Stimulated activated CD4-positive, alpha-beta T cell treated with anti-CD3 and anti-CD28 coated beads, Interleukin-12 subunit alpha, Interleukin-12 subunit beta, amount 100 ng/mL, for 24 hours (primary cell): Measurements from ENCODE around the gene ERI3.
A peak's percentile ranks its signal among the peaks of the same experiment; 100 is the strongest.

ENCODE experiments used
- DNase-seq, 2 experiments: peaks; one replicate each; pipeline ENCODE4 v3.0.0-alpha.2; 2020; ENCODE audit warnings: low read depth in 2 of 2

The ERI3 gene, protein sequence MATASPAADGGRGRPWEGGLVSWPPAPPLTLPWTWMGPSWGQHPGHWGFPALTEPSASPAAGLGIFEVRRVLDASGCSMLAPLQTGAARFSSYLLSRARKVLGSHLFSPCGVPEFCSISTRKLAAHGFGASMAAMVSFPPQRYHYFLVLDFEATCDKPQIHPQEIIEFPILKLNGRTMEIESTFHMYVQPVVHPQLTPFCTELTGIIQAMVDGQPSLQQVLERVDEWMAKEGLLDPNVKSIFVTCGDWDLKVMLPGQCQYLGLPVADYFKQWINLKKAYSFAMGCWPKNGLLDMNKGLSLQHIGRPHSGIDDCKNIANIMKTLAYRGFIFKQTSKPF

DNA sequence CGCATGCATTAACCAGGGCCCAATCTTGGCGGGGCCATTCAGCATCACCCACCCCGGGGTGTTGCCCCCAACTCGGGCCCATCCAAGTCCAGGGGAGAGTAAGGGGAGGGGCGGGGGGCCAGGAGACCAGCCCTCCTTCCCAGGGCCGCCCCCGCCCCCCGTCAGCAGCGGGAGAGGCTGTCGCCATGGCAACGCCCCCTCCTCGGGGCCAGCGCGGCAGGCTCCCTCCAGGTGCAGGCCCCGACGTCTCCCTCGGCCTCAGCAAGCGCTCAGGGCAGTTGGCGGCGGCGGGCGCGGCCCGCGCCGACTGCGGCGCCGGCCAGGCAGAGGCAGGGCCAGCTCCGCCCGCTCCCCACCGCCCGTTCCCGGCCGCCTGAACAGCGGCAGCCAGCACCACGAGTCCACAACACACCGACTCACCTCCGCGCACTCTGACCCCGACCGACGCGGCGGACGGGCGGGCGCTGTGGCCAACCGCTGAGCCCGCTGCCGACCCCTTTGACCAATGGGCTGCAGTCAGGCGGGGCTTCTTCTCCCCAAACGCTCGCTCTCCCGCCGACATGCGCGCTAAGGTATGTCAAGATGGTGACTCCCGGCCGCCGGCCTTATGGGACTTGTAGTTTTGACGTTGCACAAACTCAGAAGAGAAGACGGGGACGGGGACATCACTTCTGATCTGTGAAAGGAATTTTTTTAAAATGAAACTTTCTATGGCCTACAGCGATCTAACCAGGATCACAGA lies at the start of gene ERI3:
ERI3 (minus strand) TSS at position 418 of the 742 bp plus-strand sequence; CDS start at position 187, 231 bp downstream.
- peak; percentile 90 to 93 for DNase-seq

DNA sequence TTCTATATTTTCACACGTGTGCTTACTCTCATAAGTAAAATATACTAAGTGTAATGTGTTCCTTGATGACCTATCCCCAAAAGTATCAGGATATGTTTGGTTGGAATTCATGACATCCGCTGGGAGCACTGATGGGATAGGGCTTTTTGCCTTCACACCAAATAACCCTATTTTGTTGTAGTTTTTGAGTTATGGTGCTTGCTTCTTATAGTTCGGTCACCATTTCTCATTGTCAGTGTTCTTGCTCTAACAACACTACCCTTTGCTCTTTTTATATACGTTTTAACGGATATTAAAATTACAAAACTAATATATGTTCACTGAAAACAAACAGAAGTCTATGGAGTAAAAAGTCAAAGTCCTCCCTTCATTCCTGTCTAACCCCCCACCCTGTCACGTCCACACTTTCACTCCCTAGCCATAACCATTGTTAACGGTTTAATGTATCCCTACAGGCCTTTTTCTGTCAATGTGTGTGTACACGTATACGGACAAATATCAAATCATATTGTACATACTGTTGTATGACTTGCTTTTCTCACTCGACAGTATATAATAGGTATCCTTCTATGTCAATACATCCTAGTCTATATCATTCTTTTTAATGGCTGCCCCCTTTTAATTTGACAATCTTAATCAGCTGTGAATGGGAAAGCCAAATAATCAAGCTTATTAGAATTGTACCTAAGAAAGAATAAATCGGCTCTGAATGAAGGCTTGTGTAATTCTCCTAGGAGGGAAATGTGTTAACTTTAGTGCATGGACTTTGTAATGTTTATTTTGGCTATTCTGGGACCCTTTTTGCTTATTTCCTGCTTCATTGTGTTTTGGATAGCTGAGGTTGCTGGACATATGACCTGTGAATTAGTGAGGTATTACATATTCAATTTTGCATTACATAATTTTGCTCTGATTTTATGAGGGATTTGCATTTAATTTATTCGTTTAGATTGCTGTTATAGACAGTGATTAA lies 46.5 kb upstream of the ERI3 start:
- no peak for DNase-seq

DNA sequence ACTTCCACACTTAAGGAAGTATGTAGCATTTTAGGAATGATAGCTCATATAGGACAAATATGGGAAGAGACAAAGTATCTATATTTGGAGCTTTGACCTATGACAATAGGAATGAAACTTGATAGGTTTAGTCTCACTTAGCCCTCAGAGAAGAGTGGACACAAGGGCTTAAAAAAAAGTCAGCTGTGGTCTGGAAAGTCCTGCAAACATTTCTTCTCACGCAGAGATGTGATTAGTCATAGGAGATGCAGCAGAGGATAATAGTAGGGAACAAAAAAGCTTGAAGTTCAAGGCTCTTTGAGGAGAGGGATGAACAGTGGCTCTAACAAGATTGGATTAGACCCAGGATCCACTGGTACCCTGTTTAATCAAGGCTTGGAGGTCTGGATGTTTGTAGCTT lies 35.2 kb upstream of the ERI3 start:
- no peak for DNase-seq

DNA sequence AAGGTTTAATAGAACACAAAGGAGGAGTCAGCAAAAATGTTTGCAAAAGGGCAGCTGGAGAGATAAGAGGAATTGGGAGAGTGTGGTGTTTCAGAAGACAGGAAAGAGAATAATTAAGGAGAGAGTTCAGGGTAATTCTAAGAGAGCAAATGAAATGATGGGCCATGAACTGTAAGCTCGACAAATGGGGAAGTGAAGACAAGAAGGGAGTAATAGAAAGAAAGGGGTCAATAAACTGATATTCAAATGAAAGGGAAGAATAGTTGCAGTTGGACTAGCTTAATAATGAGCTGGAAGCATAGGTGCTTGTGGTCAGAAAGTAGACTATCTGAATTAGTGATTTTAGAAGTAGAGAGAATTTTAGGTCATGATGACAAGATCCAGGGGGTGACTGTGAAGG lies 34.4 kb upstream of the ERI3 start:
- no peak for DNase-seq

DNA sequence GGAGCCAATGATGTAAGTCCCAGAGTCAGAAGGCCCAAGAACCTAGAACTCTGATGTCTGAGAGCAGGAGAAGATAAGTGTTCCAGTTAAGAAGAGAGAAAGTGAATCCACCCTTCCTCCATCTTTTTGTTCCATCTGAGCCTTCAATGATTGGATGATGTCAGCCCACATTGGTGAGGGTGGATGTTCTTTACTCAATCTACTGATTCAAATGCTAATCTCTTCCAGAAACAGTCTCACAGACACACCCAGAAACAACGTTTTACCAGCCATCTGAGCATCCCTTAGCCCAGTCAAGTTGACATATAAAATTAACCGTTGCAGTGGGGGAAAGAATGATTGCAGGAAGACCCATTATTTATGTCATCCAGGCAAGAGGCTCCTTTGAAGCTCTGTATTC lies 33.5 kb upstream of the ERI3 start:
- no peak for DNase-seq

DNA sequence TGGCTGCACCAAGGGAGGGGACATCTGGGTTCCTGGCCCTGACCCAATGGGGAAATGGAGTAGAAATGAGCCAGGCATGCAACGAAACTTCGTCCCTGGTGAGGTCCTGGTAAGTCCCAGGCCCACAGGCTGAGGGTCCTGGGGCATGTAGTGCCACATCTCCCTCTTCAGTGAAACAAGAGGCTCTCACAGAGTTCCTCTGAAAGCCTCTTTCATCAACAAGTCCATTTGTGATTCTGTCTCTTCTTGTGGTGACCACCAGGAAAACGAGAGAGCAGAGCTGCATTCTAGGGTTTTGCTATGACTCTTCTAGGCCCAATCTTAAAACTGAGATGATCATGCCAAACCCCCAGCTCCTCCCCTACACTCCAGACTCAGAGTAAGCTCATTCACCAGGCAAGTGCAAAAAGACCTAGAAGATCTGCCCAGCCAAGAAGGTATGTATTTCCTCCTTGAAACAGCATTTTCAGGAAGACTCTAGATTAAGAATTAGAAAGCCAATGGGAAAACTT lies 25.7 kb upstream of the ERI3 start:
- DNase-seq, result no peak

DNA sequence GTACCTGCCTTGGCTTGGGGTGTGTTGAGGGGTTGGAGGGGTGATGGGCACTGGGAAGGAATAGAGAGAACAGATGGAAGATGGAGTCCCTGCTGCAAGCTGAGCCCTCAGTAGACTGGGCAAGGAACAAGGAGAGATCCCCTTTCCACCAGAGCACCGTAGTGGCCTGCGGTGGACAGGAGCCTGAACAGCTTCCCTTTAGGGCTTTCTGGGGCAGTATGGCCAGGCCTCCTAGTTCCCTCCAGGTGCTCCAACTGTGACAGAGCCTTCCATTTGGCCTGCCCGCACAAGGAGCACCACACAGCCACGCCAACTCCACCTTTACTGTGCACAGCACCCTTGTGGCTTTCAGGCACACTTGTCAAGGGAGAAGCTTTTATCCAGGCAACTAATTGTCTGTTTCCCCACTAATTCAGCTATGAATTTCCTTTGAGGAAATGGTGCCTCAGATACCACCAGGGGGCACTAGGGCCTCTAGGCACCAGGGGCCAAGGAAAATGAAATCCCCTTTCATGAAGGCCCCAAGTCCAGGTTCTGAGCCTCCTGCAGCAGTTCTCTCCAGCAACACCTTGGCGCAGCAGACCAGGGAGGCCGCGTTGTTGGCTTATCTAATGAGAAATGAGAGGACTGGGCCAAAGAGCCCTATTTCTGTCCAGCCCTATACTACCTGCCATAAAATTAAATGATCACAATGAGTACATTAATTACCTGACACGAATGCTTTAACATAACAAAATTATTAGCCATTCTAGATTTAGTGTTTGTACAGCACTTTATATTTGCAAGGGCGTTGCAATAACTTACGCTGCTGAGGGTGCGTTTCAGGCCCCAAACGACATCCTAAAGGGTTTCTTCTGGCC lies 23.1 kb upstream of the ERI3 start:
- peak in 1 of 2 experiments; percentile 43 for DNase-seq

DNA sequence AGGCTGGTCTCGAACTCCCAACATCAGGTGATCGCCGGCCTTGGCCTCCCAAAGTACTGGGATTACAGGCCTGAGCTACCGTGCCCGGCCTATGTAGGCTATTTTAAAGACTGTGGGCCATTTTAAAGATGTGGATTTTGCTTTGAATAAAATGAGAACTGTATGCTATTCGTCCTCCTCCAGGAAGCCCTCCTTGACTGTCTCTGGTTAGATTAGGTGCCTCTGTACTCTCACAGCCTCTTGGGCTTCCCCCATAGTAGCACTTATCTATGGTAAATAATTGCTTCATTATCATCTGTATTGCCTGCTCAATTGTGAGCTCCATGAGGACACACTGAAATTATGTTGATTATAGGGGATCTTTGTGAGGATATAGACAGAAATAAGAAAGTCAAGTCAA lies 20.5 kb upstream of the ERI3 start:
- DNase-seq, result no peak

DNA sequence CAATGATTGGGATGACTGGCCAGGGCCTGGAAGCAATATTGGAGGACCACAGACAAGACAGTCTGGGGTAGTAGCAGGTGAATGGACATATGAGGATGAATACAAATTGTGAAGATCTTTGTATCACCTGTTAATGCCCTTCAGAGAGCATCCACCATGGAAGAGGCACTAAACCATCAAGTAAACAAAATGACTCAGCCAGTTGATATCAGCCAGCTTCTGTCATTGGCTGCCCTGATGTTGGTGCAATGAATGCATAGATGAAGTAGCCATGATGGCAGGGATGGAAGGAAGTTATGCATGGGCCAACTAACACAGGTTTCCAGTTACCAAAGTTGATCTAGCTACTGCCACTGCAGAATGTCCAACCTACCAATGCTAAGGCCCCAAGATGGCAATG lies 16.1 kb upstream of the ERI3 start:
- DNase-seq, result no peak

DNA sequence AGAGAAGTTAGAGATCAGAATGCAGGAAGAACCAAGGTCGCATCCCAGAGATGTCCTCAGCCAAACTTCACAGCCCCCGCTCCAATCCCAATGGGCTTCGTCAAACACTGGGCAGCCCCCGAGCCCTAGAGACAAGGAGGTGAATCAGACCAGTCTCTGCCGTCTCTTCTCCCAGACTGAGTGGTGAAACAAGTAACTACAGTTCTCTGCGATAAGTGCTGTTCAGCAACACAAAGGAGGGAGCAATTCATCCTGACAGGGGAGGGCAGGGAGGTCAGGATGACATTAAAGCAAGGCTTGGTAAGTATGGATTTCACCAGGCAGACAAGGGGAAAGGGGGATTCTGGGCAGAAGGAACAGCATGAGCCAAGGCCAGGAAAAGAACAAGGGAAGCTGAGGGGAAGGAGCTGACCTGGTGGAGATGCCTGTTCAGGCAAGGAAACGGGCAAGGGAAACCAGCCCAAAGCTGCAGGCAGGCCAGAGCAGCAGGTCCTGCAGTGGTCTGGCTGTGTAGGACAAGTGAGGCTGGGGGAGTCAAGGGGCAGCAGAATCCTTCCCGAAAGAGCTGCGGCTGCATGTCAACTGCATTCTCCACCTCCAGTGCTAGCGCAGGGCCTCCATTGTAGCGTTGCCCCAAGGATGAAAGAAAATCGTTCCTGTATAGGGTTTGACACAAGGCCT lies 13.6 kb upstream of the ERI3 start:
- no peak for DNase-seq

DNA sequence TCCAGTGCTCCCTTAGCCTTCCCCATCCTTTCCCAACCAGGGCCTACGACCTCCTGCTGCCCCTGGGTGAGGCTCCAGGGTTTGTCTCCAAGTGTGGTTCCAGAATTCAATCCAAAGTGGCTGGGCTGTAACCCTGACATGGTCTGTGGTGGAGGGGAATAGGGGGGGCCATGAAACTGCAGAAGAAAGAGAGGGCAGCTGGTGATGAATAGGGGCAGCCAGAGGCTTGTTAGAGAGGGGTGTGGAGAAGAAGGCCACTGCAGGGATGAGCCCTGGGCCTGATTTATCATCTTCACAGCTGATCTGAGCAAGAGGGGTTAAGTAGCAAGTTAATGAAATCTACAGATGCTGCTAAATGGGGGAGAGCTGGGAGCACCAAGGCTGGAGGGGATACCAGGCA lies 12.9 kb upstream of the ERI3 start:
- no peak for DNase-seq

DNA sequence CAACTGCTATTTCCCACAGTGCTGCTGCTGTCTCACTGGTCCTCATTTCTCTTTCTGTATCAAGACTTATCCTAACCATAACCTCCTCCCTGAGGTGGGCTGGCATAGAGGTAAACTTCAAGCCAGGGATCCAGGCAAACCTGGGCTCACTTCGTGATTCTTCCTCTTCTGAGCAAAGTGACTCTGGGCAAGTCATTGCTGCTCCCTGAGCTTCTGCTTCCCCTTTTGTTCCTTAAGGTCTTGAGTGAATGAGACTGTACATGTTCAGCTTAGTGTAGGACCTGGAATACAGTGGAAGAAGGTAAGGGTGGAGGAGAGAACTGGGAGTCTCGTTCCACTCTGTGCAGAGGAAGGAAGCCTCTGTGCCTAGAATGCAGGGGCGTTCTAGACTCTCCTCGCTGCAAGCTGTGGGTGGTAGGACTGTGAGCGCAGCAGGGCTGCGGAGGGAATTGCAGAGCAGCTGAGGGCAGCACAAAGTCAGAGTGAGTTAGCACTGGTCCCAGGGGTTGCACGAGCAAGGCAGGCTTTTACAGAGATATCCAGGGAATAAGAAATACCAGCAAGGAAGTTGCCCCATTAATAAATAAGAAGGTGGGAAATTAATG lies 11.4 kb upstream of the ERI3 start:
- DNase-seq, result no peak

DNA sequence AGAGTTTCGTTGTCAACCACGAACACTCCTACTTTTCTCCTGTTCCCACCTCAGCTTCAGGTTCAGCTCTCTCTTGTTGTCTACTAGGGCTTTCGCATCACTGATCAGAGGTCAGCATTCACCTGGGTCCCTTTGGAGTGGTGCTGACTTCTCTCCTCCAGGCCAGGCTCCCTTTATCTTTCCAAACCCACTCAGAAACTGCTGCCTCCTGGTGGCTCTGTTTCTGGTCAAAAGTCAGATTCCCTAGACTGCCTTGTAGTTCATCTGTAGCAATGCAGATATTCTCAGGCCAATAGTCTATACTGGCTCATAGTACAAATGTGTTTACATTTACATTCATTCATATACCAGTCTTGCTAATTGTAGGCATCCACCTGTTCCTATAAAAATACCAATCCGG lies 6.4 kb upstream of the ERI3 start:
- DNase-seq, result no peak

DNA sequence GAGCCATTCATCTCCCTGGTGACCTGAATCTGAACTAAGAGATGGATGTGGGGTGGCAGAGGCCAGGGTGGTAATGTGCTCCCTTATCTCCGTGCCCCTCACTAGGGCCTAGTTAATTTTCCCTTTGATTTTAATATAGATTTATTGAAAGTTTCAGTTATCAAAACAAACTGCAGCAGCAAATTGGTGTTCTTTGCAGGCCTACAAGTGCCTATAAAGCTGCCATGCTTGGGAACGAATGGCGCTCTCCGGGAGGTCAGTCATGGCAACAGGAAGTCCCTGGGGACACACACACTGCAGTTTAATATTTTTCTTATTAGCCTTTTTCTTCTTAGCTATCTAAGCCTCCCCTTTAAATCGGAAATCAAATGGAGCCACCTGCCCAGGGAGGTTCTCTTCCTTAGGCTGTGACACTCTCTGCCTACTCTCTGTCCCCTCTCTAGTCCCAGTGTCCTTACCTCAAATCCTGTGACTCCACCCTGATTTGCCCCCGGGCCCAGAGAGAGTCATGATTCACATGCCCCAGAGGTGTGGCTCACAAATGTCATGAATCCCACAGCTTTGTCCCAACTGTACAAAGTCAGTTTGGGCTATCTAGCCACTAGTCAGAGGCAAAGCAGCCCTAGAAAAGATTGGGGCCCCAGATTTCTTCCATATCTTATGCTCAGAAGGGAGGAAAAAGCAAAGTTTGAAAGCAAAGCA lies 4.3 kb upstream of the ERI3 start:
- DNase-seq, result no peak

DNA sequence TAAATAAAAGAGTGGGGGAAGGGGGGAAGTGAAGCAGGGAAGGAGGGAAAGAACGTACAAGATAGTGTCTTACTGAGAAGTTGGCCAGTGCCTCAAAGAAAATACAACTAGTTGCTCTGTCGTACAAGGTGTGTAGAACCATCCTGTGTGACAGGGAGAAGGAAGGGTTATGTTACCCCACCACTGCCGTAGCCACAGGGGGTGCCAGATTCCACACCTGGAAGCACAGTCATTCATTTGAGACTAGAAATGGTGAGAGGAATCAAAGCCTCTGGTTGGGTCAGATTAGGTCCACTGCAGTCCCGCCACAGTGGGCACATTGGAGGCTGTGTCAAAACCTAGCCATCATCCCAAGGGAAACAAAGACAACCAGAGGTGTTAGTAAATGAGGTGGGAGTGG lies 2.7 kb upstream of the ERI3 start:
- no peak for DNase-seq

DNA sequence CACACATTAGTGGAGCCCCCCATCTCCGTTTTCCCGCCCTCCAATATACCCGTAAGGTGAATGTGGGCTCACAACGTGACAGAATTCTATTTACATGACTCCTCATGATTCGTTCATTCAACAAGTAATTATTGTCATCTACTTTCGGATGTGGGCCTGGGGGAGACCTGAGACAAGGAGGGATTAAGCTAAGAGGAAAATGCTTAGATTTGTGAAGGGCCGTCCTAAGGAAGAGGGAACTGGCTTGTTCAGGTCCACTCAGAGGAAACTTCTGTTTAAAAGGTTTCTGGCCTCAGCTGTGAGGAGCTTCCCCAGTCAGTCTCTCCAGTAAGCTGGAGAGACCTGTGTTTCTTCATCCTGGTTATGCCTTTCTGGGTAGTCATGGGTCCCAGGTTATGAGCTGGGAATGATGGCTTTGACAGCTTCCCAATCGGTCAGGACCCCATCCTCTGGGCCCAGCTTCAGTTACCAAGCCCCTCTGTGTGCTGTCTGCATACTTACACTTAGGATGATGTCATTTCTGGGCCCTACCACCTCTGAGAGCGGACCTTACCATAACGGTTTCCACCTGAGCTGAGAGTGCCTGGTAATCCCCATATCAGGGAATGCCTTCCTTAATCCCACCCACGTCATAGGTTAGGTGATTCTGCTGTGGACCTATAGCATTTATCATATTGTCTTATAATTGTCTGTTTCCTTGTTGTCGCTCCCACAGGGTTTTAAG lies 687 bp upstream of the ERI3 start:
- no peak for DNase-seq

DNA sequence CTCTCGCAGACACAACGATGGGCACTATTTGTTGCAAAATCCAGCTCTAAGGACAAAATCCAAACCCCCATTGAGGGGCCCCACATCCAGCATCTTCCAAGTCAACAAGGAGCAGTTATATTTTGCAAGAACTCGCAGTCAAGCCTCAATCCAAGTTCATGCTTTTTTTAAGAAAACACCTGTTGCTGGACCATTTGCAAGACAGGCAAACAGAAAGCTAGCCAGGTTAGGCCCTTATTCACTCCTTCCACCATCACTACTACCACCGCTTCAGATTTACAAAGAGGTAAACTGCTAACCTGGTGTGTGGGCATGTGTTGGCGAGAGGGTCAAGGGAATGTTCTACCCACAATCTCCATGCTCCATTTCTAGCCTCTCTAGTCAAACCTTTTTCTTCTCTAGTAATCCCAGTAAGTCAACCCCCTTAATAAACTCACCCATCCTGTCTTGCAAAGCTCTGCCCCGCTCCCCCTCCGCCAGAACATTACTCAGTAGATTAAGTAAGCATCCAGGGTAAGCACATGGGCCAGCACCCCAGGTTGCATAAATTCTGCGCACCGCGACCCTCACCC lies 703 bp downstream of the ERI3 start:
- DNase-seq, result no peak

DNA sequence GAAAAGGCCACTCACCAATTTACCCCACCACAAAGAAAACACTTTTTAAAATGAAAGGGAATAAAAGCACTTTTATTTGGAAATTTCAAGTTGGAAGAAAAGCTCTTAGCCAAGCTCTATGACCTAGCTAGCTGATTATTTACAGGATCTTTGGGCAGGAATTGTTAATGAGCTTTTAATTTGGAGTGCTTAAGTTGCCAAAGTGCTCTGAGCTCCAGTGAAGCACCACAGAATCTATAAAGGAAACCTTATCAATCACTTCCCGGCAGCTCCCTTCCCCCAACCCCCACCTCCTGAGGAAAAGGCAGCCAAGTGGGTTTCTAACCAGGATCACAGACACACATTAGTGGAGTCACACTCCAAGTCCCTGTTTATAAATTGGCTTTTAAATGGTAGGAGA lies 1.5 kb downstream of the ERI3 start:
- DNase-seq, result no peak
